Astrocyte of the spinal cord (primary cell): ENCODE measurements around the gene KCNH3.
"Not testable (repeated sequence)": the region's sequence is repeated elsewhere in the genome, so short reads cannot be mapped to it uniquely, and the experiment has no call there.

ENCODE experiments used
- DNase-seq: peaks from one replicate; pipeline ENCODE4 v3.0.0; 2011; ENCODE audit warnings: low read depth, low spot score
- H3K4me3 ChIP-seq: 2 replicates; pipeline ENCODE4 v1.5.1; 2011; ENCODE audit warnings: low read depth, mild to moderate bottlenecking, low read length, moderate library complexity
- CTCF ChIP-seq: IDR thresholded peaks from 2 replicates; pipeline ENCODE4 v1.5.1; 2012; ENCODE audit warnings: low read depth, mild to moderate bottlenecking, low read length, inconsistent platforms
- in situ Hi-C: cut with HindIII; loops from 2 replicates; pipeline ENCODE4 v1.10.0; 2017; ENCODE audit warnings: low sequenced_read_pairs

The KCNH3 gene

DNA sequence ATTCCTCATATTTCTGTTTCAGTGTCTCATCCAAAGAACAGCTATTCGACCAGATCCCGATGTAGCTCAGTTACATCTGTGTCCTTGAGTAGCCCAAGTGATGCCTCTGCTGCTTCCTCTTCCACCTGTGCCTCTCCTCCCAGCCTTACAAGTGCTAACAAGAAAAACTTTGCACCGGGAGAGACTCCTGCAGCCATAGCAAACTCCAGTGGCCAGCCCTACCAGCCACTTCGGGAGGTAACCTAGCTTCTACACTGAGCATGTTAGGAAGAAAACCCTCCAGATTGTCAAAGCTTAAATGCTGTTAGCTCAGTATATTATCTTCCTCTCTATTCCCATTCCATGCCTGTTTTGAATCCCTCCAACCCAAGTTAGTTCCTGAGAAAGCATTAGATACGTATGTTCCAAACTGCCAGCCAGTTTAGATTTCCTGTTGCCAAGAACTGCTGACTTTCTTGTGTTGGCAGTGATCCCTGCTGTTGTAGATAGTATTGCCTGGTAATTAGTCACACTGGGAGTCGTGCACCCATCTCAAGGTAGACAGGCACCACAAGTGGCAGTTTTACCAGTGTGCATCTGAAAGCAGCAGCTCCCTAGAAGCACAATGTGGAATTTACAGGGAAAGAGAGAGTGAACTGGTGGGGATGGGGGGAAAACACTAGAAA is 14.0 kb upstream of the KCNH3 start:
- no peak overlapping the region for H3K4me3 ChIP-seq
- no peak for DNase-seq
- in situ Hi-C loops, result loop anchor here (25.0 kb wide), 1 partner anchor 162 kb away; the partner anchor contains the start of gene SPATS2
- no peak for TF ChIP-seq CTCF

DNA sequence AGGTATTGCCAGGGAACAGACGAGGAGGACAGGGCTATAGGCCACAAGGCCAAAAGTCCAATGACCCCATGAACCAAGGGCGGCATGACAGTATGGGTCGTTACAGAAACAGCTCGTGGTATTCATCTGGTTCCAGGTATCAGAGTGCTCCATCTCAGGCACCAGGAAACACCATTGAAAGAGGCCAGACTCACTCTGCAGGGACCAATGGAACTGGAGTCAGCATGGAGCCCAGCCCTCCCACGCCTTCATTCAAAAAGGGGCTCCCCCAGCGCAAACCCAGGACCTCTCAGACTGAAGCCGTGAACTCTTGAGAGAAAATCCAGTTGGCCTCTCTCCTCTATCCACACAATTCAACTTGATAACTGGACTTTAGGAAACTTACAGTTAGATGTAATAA is 12.9 kb upstream of the KCNH3 start:
- DNase-seq, result no peak
- no peak overlapping the region for H3K4me3 ChIP-seq
- TF ChIP-seq CTCF, result no peak
- in situ Hi-C loops, result no loop called here

GRCh38 chr12:49527361-49528130 is 11.3 kb upstream of the KCNH3 start:
- H3K4me3 ChIP-seq, result no peak overlapping the region
- in situ Hi-C loops, result no loop called here
- no peak for DNase-seq
- TF ChIP-seq CTCF, result no peak

GRCh38 chr12:49529414-49529813 is 9.4 kb upstream of the KCNH3 start:
- no peak overlapping the region for H3K4me3 ChIP-seq
- DNase-seq, result no peak
- in situ Hi-C loops, result no loop called here
- TF ChIP-seq CTCF, result no peak

DNA sequence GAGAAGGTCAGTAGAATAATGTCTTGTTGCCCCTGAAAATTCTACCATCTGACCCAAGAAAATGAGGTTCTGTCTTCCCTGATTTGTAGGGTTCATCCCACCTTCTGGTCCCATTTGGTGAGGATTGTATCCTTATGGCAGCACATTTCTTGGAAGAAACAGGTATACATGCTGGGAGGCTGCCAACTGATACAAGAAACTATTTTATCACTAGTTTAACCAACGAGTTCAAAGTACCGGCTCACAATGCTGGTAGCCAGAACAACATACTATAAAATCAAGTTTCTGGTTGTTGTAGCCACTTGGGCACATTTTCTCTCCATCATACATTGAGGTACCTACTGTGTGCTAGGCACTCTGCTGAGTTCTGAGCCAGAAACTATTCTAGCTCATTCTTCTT is 7.1 kb upstream of the KCNH3 start:
- DNase-seq, result no peak
- H3K4me3 ChIP-seq, result no peak overlapping the region
- in situ Hi-C loops, result no loop called here
- TF ChIP-seq CTCF, result no peak

- DNase-seq, result no peak
- in situ Hi-C loops, result no loop called here
- H3K4me3 ChIP-seq, result no peak overlapping the region
- TF ChIP-seq CTCF, result no peak
These were observed 5.5 kb upstream of the KCNH3 start for GRCh38 chr12:49533331-49533730.

- DNase-seq, in situ Hi-C loops, H3K4me3 ChIP-seq: not testable (repeated sequence)
These were observed 4.7 kb upstream of the KCNH3 start for GRCh38 chr12:49534122-49534521.
